Measurements from ENCODE around the gene RHBDD2. TPM values are rescaled to one million over a fixed set of nuclear protein-coding genes. Genes with fewer than 3 reads are reported as not detected.

The RHBDD2 gene
- total and polyA plus RNA-seq, 9 of the 15 experiments (the other 6 are each of a cell fraction or from before 2014, with no cell fraction given) = 3.3 to 36.7 (median 17.9) TPM

- peak; percentile 90 for TF ChIP-seq TOE1 (IDR thresholded peaks at IDR 0.05; ENCODE audit: borderline replicate concordance)
- no peak for TF ChIP-seq TOE1 (CRISPR knock-in tag; IDR thresholded peaks at IDR 0.05; ENCODE audit: borderline replicate concordance, low read depth)
- TF ChIP-seq SNIP1 (IDR thresholded peaks at IDR 0.05; ENCODE audit: low read depth) = no peak
- no peak for TF ChIP-seq MBD1 (CRISPR knock-in tag; IDR thresholded peaks at IDR 0.05)
- TF ChIP-seq PCBP1 (IDR thresholded peaks at IDR 0.05; ENCODE audit: low read depth, low read length, poor library complexity, severe bottlenecking) = no peak
- peak; percentile 93 for TF ChIP-seq JUN (IDR thresholded peaks at IDR 0.05; ENCODE audit: borderline replicate concordance, low read depth, low read length)
- peak; percentile 80 for TF ChIP-seq JUN (CRISPR knock-in tag; IDR thresholded peaks at IDR 0.05; ENCODE audit: borderline replicate concordance)
- peak; percentile 100 for TF ChIP-seq BACH1 (tag; IDR thresholded peaks at IDR 0.05)
- TF ChIP-seq LEF1 (IDR thresholded peaks at IDR 0.05) = peak; percentile 91
- peak; percentile 84 for TF ChIP-seq ZNF589 (CRISPR knock-in tag; IDR thresholded peaks at IDR 0.05; ENCODE audit: low read depth)
- peak; percentile 30 for TF ChIP-seq ASH1L (IDR thresholded peaks at IDR 0.05; ENCODE audit: borderline replicate concordance, low read depth, partially characterized antibody)
- no peak for TF ChIP-seq MXD1 (CRISPR knock-in tag; IDR thresholded peaks at IDR 0.05; ENCODE audit: borderline replicate concordance, poor library complexity, severe bottlenecking)
- 0 out of 2 replicates have a peak, but pooled peaks have one; percentile 39 for TF ChIP-seq ETV5 (CRISPR knock-in tag; IDR thresholded peaks at IDR 0.05; ENCODE audit: low read depth)
- no peak for TF ChIP-seq ATF6 (CRISPR knock-in tag; IDR thresholded peaks at IDR 0.05)
- no peak for TF ChIP-seq ZNF512 (tag; IDR thresholded peaks at IDR 0.05)
- no peak for TF ChIP-seq ZNF780A (CRISPR knock-in tag; IDR thresholded peaks at IDR 0.05)
- no peak for TF ChIP-seq TBP (optimal IDR thresholded peaks at IDR 0.05; ENCODE audit: low read depth, low read length)
- peak in 1 of 2 experiments; percentile 91; a peak in 2 of 4 replicates for TF ChIP-seq ARNT (IDR thresholded peaks at IDR 0.05)
- TF ChIP-seq ZNF316 (IDR thresholded peaks at IDR 0.05) = peak; percentile 100
- TF ChIP-seq ARID3B (CRISPR knock-in tag; IDR thresholded peaks at IDR 0.05; ENCODE audit: borderline replicate concordance) = peak; percentile 63; the same call in 1 of the 2 replicates
Observed at GRCh38 chr7:75937958-75938786, 59.3 kb downstream of the RHBDD2 start (continued).

Measured in K562 (cell line).